Effector memory CD8-positive, alpha-beta T cell (primary cell): ENCODE data around the gene GJB4.
"Not testable (repeated sequence)": the region's sequence is repeated elsewhere in the genome, so short reads cannot be mapped to it uniquely, and the experiment has no call there.

Experiments used
- ATAC-seq: fragments of 150-1000 bp; cut with Tn5 transposase; replicated peaks from 2 replicates; pipeline ENCODE4 v1.10.0; 2021; ENCODE audit warnings: mild to moderate bottlenecking, moderate library complexity
- DNase-seq, 3 experiments: peaks; one replicate each; pipeline ENCODE4 v3.0.0; 2021
- H3K27ac Mint-ChIP-seq, 2 donors: one replicate each; pipeline ENCODE4 v1.8.0; 2022; ENCODE audit warnings: mild to moderate bottlenecking in 2 of 2, mixed read lengths in 2 of 2, moderate library complexity in 2 of 2
- H3K27me3 Mint-ChIP-seq, 2 donors: one replicate each; pipeline ENCODE4 v1.8.0; 2022; ENCODE audit warnings: mixed read lengths in 2 of 2
- H3K36me3 Mint-ChIP-seq: one replicate; pipeline ENCODE4 v1.8.0; 2022; ENCODE audit warnings: mild to moderate bottlenecking, moderate library complexity, mixed read lengths; ENCODE audit not compliant: insufficient read depth
- H3K4me1 Mint-ChIP-seq, 2 donors: one replicate each; pipeline ENCODE4 v1.8.0; 2022; ENCODE audit warnings: low read depth in 2 of 2, mixed read lengths in 2 of 2
- H3K4me3 Mint-ChIP-seq, 2 donors: one replicate each; pipeline ENCODE4 v1.8.0; 2022; ENCODE audit warnings: mild to moderate bottlenecking in 2 of 2, mixed read lengths in 2 of 2, moderate library complexity in 2 of 2
- H3K9me3 Mint-ChIP-seq, 2 donors: one replicate each; pipeline ENCODE4 v1.8.0; 2022; ENCODE audit warnings: mixed read lengths in 2 of 2

The GJB4 gene

GRCh38 chr1:34808051-34808810 lies 48.7 kb downstream of the GJB4 start:
- no peak for ATAC-seq
- no peak for DNase-seq
- no peaks in the 10 kb centered on the region for H3K9me3 Mint-ChIP-seq
- H3K27me3 Mint-ChIP-seq, result no peaks in the 10 kb centered on the region
- H3K4me1 Mint-ChIP-seq, result peaks cover 0 to 2% of the 10 kb centered on the region in 2 donors
- H3K4me3 Mint-ChIP-seq, result no peak overlapping the region
- H3K27ac Mint-ChIP-seq, result no peak overlapping the region
- H3K36me3 Mint-ChIP-seq, result no peaks in the 10 kb centered on the region

DNA sequence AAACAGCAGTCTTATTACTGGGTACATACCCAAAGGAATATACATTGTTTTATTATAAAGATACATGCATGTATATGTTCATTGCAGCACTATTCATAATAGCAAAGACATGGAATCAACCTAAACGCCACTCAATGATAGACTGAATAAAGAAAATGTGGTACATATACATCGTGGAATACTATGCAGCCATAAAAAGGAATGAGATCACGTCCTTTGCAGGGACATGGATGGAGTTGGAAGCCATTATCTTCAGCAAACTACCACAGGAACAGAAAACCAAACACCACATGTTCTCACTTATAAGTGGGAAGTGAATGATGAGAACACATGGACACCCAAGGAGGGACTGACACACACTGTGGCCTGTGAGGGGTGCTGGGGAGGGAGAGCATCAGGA lies 51.2 kb downstream of the GJB4 start:
- not testable (repeated sequence) for H3K4me1 Mint-ChIP-seq, DNase-seq, H3K4me3 Mint-ChIP-seq, H3K9me3 Mint-ChIP-seq, H3K36me3 Mint-ChIP-seq, ATAC-seq, H3K27ac Mint-ChIP-seq, H3K27me3 Mint-ChIP-seq
